Parathyroid adenoma (tissue), 2 donors: ENCODE measurements around the gene ARHGAP42.

Experiments used
- H2AFZ ChIP-seq: fragments of 300-600 bp; sonication (generic); one replicate; pipeline ENCODE4 v1.7.0; 2017; ENCODE audit warnings: antibody characterized with exemption, mild to moderate bottlenecking
- H3K27ac ChIP-seq: fragments of 300-600 bp; sonication (generic); one replicate; pipeline ENCODE4 v1.7.0; 2017
- H3K27me3 ChIP-seq: fragments of 300-600 bp; sonication (generic); one replicate; pipeline ENCODE4 v1.7.0; 2017; ENCODE audit warnings: low read length; ENCODE audit not compliant: control insufficient read depth, insufficient read depth
- H3K36me3 ChIP-seq: fragments of 300-600 bp; sonication (generic); one replicate; pipeline ENCODE4 v1.7.0; 2017; ENCODE audit warnings: low read length; ENCODE audit not compliant: control insufficient read depth, insufficient read depth
- H3K4me1 ChIP-seq: fragments of 300-600 bp; sonication (generic); one replicate; pipeline ENCODE4 v1.7.0; 2017; ENCODE audit warnings: control low read depth
- H3K4me2 ChIP-seq: fragments of 300-600 bp; sonication (generic); one replicate; pipeline ENCODE4 v1.7.0; 2017; ENCODE audit warnings: low read length
- H3K4me3 ChIP-seq: fragments of 300-600 bp; sonication (generic); one replicate; pipeline ENCODE4 v1.7.0; 2017; ENCODE audit warnings: low read depth, low read length
- H3K79me2 ChIP-seq: fragments of 300-600 bp; sonication (generic); one replicate; pipeline ENCODE4 v1.7.0; 2017; ENCODE audit warnings: control low read depth
- H3K9ac ChIP-seq: fragments of 300-600 bp; sonication (generic); one replicate; pipeline ENCODE4 v1.7.0; 2017; ENCODE audit warnings: mild to moderate bottlenecking
- H3K9me3 ChIP-seq: fragments of 300-600 bp; sonication (generic); one replicate; pipeline ENCODE4 v1.7.0; 2017; ENCODE audit warnings: low read length; ENCODE audit not compliant: control insufficient read depth
- CTCF ChIP-seq: fragments of 300-600 bp; sonication (generic); IDR thresholded peaks from one replicate; pipeline ENCODE4 v1.7.0; 2017; ENCODE audit warnings: antibody characterized with exemption, mild to moderate bottlenecking
- donor health status: primary hyperparathyroidism.

The ARHGAP42 gene

GRCh38 chr11:100759106-100759505 is 72.0 kb downstream of the ARHGAP42 start:
- no peak for TF ChIP-seq CTCF
- peaks cover 6% of the 10 kb centered on the region for H3K4me1 ChIP-seq
- no peak overlapping the region for H3K4me3 ChIP-seq
- H3K27me3 ChIP-seq, result no peaks in the 10 kb centered on the region
- H3K4me2 ChIP-seq, result no peak overlapping the region
- H2AFZ ChIP-seq, result no peak overlapping the region
- no peak overlapping the region for H3K27ac ChIP-seq
- H3K36me3 ChIP-seq, result no peaks in the 10 kb centered on the region
- no peak overlapping the region for H3K9ac ChIP-seq
- no peaks in the 10 kb centered on the region for H3K9me3 ChIP-seq
- H3K79me2 ChIP-seq, result no peaks in the 10 kb centered on the region

GRCh38 chr11:100759856-100760255 is 72.8 kb downstream of the ARHGAP42 start:
- H3K79me2 ChIP-seq, result no peaks in the 10 kb centered on the region
- no peaks in the 10 kb centered on the region for H3K9me3 ChIP-seq
- no peak overlapping the region for H3K4me3 ChIP-seq
- H3K36me3 ChIP-seq, result no peaks in the 10 kb centered on the region
- no peak overlapping the region for H2AFZ ChIP-seq
- H3K4me2 ChIP-seq, result no peak overlapping the region
- H3K4me1 ChIP-seq, result peaks cover 6% of the 10 kb centered on the region
- H3K27me3 ChIP-seq, result no peaks in the 10 kb centered on the region
- no peak for TF ChIP-seq CTCF
- H3K9ac ChIP-seq, result no peak overlapping the region
- H3K27ac ChIP-seq, result no peak overlapping the region

- H3K4me3 ChIP-seq, result no peak overlapping the region
- no peak overlapping the region for H3K9ac ChIP-seq
- TF ChIP-seq CTCF, result no peak
- H2AFZ ChIP-seq, result no peak overlapping the region
- H3K27me3 ChIP-seq, result no peaks in the 10 kb centered on the region
- H3K4me1 ChIP-seq, result no peaks in the 10 kb centered on the region
- no peaks in the 10 kb centered on the region for H3K79me2 ChIP-seq
- H3K27ac ChIP-seq, result no peak overlapping the region
- H3K36me3 ChIP-seq, result no peaks in the 10 kb centered on the region
- H3K4me2 ChIP-seq, result no peak overlapping the region
- H3K9me3 ChIP-seq, result no peaks in the 10 kb centered on the region
These were observed 73.7 kb downstream of the ARHGAP42 start for GRCh38 chr11:100760744-100761143.

GRCh38 chr11:100761841-100762240 is 74.8 kb downstream of the ARHGAP42 start:
- Histone ChIP-seq H3K27me3 (no peaks in the 10 kb centered on the region), H3K4me3 (no peak overlapping the region), H3K27ac (no peak overlapping the region), H3K9ac (no peak overlapping the region), H3K4me1 (no peaks in the 10 kb centered on the region), H3K4me2 (no peak overlapping the region), H2AFZ (no peak overlapping the region), H3K36me3 (no peaks in the 10 kb centered on the region), H3K9me3 (no peaks in the 10 kb centered on the region), H3K79me2 (no peaks in the 10 kb centered on the region)
- TF ChIP-seq CTCF, result no peak

GRCh38 chr11:100766764-100767163 is 79.7 kb downstream of the ARHGAP42 start:
- H3K9ac ChIP-seq, result no peak overlapping the region
- H3K36me3 ChIP-seq, result no peaks in the 10 kb centered on the region
- no peak overlapping the region for H2AFZ ChIP-seq
- H3K27me3 ChIP-seq, result no peaks in the 10 kb centered on the region
- H3K9me3 ChIP-seq, result no peaks in the 10 kb centered on the region
- no peak overlapping the region for H3K4me3 ChIP-seq
- no peak overlapping the region for H3K4me2 ChIP-seq
- no peak overlapping the region for H3K27ac ChIP-seq
- no peaks in the 10 kb centered on the region for H3K4me1 ChIP-seq
- no peaks in the 10 kb centered on the region for H3K79me2 ChIP-seq
- no peak for TF ChIP-seq CTCF
